AG04450 (cell line): ENCODE results near the gene ZNF611. TPM values are rescaled to one million over a fixed set of nuclear protein-coding genes. Genes with fewer than 3 reads are reported as not detected.
A peak's percentile ranks its signal among the peaks of the same experiment; 100 is the strongest.
"Not testable (repeated sequence)": the region's sequence is repeated elsewhere in the genome, so short reads cannot be mapped to it uniquely, and the experiment has no call there.

Source experiments
- CTCF ChIA-PET: fragments of 300-600, 350-600 bp; formaldehyde crosslinking; extraction: SDS; loops from one replicate; lab custom pipeline; 2022; ENCODE audit warnings: antibody characterized with exemption, inconsistent platforms; lab: Charles Lee
- POLR2A ChIA-PET: fragments of 350-600 bp; formaldehyde crosslinking; extraction: SDS; loops from one replicate; lab custom pipeline; 2021; ENCODE audit warnings: antibody characterized with exemption, inconsistent platforms; lab: Yijun Ruan, JAX
- DNase-seq: peaks from one replicate; pipeline ENCODE4 v3.0.0-alpha.2; 2011; ENCODE audit warnings: low read depth, low spot score
- H3K27ac ChIP-seq: one replicate; pipeline ENCODE4 v1.5.1; 2012; ENCODE audit warnings: low read depth, low read length, control low read depth
- H3K27me3 ChIP-seq: one replicate; pipeline ENCODE4 v1.6.0; 2012; ENCODE audit warnings: low read length; ENCODE audit not compliant: control insufficient read depth, insufficient read depth
- H3K4me3 ChIP-seq: 2 replicates; pipeline ENCODE4 v1.5.1; 2011; ENCODE audit warnings: mild to moderate bottlenecking, low read depth, low read length, control low read depth
- H3K9me3 ChIP-seq: 2 replicates; pipeline ENCODE4 v1.5.1; 2012; ENCODE audit warnings: low read length; ENCODE audit not compliant: control insufficient read depth, insufficient read depth
- CTCF ChIP-seq: IDR thresholded peaks from 2 replicates; pipeline ENCODE4 v1.5.1; 2011; ENCODE audit warnings: low read depth, low read length, control low read depth, inconsistent platforms
- polyA minus RNA-seq: library from RNA; depleted of rRNA, polyadenylated mRNA; stranded (reverse); fragments of >200 nt; gene quantifications from 2 replicates; pipeline ENCODE4 v1.2.3, GENCODE V29; 2011; rRNA and poly(A)+ RNA removed
- polyA plus RNA-seq: library from polyadenylated mRNA; depleted of rRNA; stranded (reverse); fragments of >200 nt; gene quantifications from 2 replicates; pipeline ENCODE4 v1.2.3, GENCODE V29; 2011; rRNA removed

The ZNF611 gene
- polyA plus RNA-seq (7.2 and 7.5 TPM in 2 replicates), polyA minus RNA-seq (14.0 and 21.1 TPM in 2 replicates)

GRCh38 chr19:52734893-52735661, at the start of gene ZNF611:
Gene ZNF611 (minus strand): TSS chr19:52735044. CDS start chr19:52715894, 19,150 bp downstream.
- no peaks in the 10 kb centered on the region for H3K27me3 ChIP-seq
- H3K4me3 ChIP-seq, result peak within 1 kb of the TSS; percentile 87
- H3K27ac ChIP-seq, result peak within 1 kb of the TSS; percentile 81
- peaks cover 31% of the 10 kb centered on the region for H3K9me3 ChIP-seq
- ChIA-PET CTCF (interaction anchor here (0.6 to 0.8 kb wide), 3 partner anchors 10 to 836 kb away, joined by 3 to 4 read pairs (median 4); no protein-coding TSS in a partner anchor), POLR2A (no interaction called here)
- peak; percentile 75 for TF ChIP-seq CTCF
- DNase-seq, result peak; percentile 85

- CTCF ChIA-PET, POLR2A ChIA-PET, H3K4me3 ChIP-seq, H3K27ac ChIP-seq, H3K27me3 ChIP-seq, DNase-seq: not testable (repeated sequence)
- peaks cover 20% of the 10 kb centered on the region for H3K9me3 ChIP-seq
Measured at GRCh38 chr19:52782864-52783263, 48.0 kb upstream of the ZNF611 start.

- no peak for TF ChIP-seq CTCF
- ChIA-PET POLR2A (no interaction called here), CTCF (no interaction called here)
- no peaks in the 10 kb centered on the region for H3K27me3 ChIP-seq
- no peak overlapping the region for H3K4me3 ChIP-seq
- peaks cover 27% of the 10 kb centered on the region for H3K9me3 ChIP-seq
- H3K27ac ChIP-seq, result no peak overlapping the region
- no peak for DNase-seq
Measured at GRCh38 chr19:52778811-52779210, 44.0 kb upstream of the ZNF611 start.

- H3K27me3 ChIP-seq, POLR2A ChIA-PET: not testable (repeated sequence)
Measured at GRCh38 chr19:52756447-52756846, 21.6 kb upstream of the ZNF611 start.

GRCh38 chr19:52749780-52750179, 14.9 kb upstream of the ZNF611 start:
- no peak overlapping the region for H3K27ac ChIP-seq
- ChIA-PET POLR2A (no interaction called here), CTCF (no interaction called here)
- TF ChIP-seq CTCF, result no peak
- no peaks in the 10 kb centered on the region for H3K9me3 ChIP-seq
- H3K4me3 ChIP-seq, result no peak overlapping the region
- H3K27me3 ChIP-seq, result no peaks in the 10 kb centered on the region
- no peak for DNase-seq

More at GRCh38 chr19:52756447-52756846, 21.6 kb upstream of the ZNF611 start:
- CTCF ChIA-PET, DNase-seq, H3K4me3 ChIP-seq, H3K9me3 ChIP-seq, H3K27ac ChIP-seq: not testable (repeated sequence)

GRCh38 chr19:52748336-52748950, 13.6 kb upstream of the ZNF611 start:
- Histone ChIP-seq H3K27me3 (no peaks in the 10 kb centered on the region), H3K27ac (no peak overlapping the region), H3K9me3 (peaks cover 8% of the 10 kb centered on the region), H3K4me3 (no peak overlapping the region)
- ChIA-PET POLR2A (no interaction called here), CTCF (no interaction called here)
- no peak for DNase-seq
- TF ChIP-seq CTCF, result peak; percentile 28; the same call in 1 of the 2 replicates

GRCh38 chr19:52745919-52746318, 11.1 kb upstream of the ZNF611 start:
- CTCF ChIA-PET, result interaction anchor here (0.6 kb wide), 1 partner anchor 260 kb away, joined by 5 read pairs; no protein-coding TSS in a partner anchor
- DNase-seq, POLR2A ChIA-PET: not testable (repeated sequence)

More at GRCh38 chr19:52745919-52746318, 11.1 kb upstream of the ZNF611 start:
- H3K9me3 ChIP-seq, result peaks cover 12% of the 10 kb centered on the region
- H3K27ac ChIP-seq, H3K4me3 ChIP-seq, H3K27me3 ChIP-seq: not testable (repeated sequence)
